Parathyroid adenoma (tissue), 2 donors: ENCODE measurements around the gene YTHDF2.
"Not testable (repeated sequence)": the region's sequence is repeated elsewhere in the genome, so short reads cannot be mapped to it uniquely, and the experiment has no call there.

Source experiments
- H2AFZ ChIP-seq: fragments of 300-600 bp; sonication (generic); one replicate; pipeline ENCODE4 v1.7.0; 2017; ENCODE audit warnings: antibody characterized with exemption, mild to moderate bottlenecking
- H3K27ac ChIP-seq: fragments of 300-600 bp; sonication (generic); one replicate; pipeline ENCODE4 v1.7.0; 2017
- H3K27me3 ChIP-seq: fragments of 300-600 bp; sonication (generic); one replicate; pipeline ENCODE4 v1.7.0; 2017; ENCODE audit warnings: low read length; ENCODE audit not compliant: control insufficient read depth, insufficient read depth
- H3K36me3 ChIP-seq: fragments of 300-600 bp; sonication (generic); one replicate; pipeline ENCODE4 v1.7.0; 2017; ENCODE audit warnings: low read length; ENCODE audit not compliant: control insufficient read depth, insufficient read depth
- H3K4me1 ChIP-seq: fragments of 300-600 bp; sonication (generic); one replicate; pipeline ENCODE4 v1.7.0; 2017; ENCODE audit warnings: control low read depth
- H3K4me2 ChIP-seq: fragments of 300-600 bp; sonication (generic); one replicate; pipeline ENCODE4 v1.7.0; 2017; ENCODE audit warnings: low read length
- H3K4me3 ChIP-seq: fragments of 300-600 bp; sonication (generic); one replicate; pipeline ENCODE4 v1.7.0; 2017; ENCODE audit warnings: low read depth, low read length
- H3K79me2 ChIP-seq: fragments of 300-600 bp; sonication (generic); one replicate; pipeline ENCODE4 v1.7.0; 2017; ENCODE audit warnings: control low read depth
- H3K9ac ChIP-seq: fragments of 300-600 bp; sonication (generic); one replicate; pipeline ENCODE4 v1.7.0; 2017; ENCODE audit warnings: mild to moderate bottlenecking
- H3K9me3 ChIP-seq: fragments of 300-600 bp; sonication (generic); one replicate; pipeline ENCODE4 v1.7.0; 2017; ENCODE audit warnings: low read length; ENCODE audit not compliant: control insufficient read depth
- TF ChIP-seq, protein P1 (sequence below): fragments of 300-600 bp; sonication (generic); IDR thresholded peaks from one replicate; pipeline ENCODE4 v1.7.0; 2017; ENCODE audit warnings: antibody characterized with exemption, mild to moderate bottlenecking
- donor health status: primary hyperparathyroidism.

Gene YTHDF2

DNA sequence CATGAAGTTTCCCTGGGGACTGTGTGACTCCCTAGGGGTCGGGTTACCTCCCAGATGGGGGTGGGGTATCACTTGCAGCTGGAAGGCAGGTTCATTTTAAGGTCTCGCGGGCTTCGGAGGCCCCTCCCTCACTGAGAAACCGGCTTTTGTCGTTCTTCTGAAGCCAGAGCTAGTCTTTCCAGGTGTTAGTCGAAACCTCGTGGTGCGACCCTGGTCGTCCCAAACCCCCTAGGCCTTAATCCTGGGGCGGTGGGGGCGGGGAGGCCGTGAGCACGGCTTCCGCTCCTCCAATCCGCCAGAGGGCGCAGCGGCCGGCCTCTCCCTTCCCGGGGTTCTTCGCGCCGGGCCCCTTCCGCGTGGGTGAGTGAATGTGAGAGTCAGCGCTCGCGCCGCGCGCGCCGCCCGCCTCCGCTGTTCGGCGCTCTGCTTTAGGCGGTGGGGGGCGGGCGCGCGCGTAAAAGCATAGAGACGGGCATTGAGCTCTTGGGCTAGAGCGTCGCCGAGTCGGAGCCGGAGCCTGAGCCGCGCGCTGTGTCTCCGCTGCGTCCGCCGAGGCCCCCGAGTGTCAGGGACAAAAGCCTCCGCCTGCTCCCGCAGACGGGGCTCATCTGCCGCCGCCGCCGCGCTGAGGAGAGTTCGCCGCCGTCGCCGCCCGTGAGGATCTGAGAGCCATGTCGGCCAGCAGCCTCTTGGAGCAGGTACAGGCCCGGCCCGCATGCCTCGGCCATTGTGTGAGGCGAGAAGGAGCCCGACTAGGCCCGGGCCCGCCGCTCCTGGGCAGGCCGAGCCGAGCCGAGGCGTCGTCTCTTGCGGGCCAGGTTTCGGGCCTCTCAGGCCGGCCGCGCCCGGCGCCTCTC is at the start of gene YTHDF2:
TSS of gene YTHDF2 (plus strand) at position 491 of the 857 bp plus-strand sequence. CDS start at position 672, 181 bp downstream.
- Histone ChIP-seq H3K27me3 (no peaks in the 10 kb centered on the region), H3K36me3 (no peaks in the 10 kb centered on the region), H3K4me1 (peaks cover 4% of the 10 kb centered on the region), H3K9me3 (no peaks in the 10 kb centered on the region), H3K4me2 (peak within 1 kb of the TSS; percentile 90), H3K27ac (peak within 1 kb of the TSS; percentile 88), H3K79me2 (peaks cover 23% of the 10 kb centered on the region), H3K9ac (peak within 1 kb of the TSS; percentile 84), H2AFZ (peak within 1 kb of the TSS; percentile 96), H3K4me3 (peak within 1 kb of the TSS; percentile 85)
- TF ChIP-seq, protein P1, sequence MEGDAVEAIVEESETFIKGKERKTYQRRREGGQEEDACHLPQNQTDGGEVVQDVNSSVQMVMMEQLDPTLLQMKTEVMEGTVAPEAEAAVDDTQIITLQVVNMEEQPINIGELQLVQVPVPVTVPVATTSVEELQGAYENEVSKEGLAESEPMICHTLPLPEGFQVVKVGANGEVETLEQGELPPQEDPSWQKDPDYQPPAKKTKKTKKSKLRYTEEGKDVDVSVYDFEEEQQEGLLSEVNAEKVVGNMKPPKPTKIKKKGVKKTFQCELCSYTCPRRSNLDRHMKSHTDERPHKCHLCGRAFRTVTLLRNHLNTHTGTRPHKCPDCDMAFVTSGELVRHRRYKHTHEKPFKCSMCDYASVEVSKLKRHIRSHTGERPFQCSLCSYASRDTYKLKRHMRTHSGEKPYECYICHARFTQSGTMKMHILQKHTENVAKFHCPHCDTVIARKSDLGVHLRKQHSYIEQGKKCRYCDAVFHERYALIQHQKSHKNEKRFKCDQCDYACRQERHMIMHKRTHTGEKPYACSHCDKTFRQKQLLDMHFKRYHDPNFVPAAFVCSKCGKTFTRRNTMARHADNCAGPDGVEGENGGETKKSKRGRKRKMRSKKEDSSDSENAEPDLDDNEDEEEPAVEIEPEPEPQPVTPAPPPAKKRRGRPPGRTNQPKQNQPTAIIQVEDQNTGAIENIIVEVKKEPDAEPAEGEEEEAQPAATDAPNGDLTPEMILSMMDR: peak; percentile 89

DNA sequence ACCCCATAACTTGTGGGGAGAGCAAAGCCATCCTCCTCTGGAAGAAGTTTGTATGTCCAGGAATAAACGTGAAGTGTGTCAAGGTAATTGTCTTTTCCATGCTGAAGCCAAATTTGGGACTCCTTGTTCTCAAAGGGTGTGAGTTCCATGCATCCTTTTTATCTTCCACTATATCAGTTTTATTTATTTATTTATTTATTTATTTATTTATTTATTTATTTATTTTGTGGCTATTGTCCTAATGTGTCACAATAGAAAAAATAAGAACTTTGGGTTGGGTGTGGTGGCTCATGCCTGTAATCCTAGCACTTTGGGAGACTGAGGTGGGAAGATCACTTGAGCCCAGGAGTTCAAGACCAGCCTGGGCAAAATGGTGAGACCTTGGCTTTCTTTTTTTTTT is 45.1 kb upstream of the YTHDF2 start:
- H3K79me2 ChIP-seq, H3K9ac ChIP-seq, H3K4me3 ChIP-seq, H3K4me1 ChIP-seq, H3K36me3 ChIP-seq, H3K4me2 ChIP-seq, H3K9me3 ChIP-seq, H3K27ac ChIP-seq, H3K27me3 ChIP-seq, H2AFZ ChIP-seq: not testable (repeated sequence)

DNA sequence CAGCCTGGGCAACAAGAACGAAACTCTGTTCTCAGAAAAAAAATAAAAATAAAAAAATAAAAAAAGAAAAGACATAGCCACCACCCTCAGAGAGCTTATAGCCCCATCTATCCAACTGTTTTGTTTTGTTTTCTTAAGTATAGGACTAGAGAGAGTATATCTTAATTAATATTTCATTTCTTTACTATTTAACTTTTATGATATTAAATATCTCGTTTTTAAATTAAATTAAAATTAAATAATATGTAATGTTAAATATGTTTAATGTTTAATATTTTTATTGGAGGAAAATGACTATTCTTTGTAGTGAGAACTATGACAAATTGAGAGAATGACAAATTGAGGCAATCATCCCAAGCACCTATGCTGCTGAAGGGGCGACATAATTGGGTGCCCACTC is 33.1 kb upstream of the YTHDF2 start:
- H2AFZ ChIP-seq: no peak overlapping the region
- no peak overlapping the region for H3K9ac ChIP-seq
- no peak overlapping the region for H3K4me2 ChIP-seq
- TF ChIP-seq, protein P1: no peak
- no peaks in the 10 kb centered on the region for H3K79me2 ChIP-seq
- no peaks in the 10 kb centered on the region for H3K27me3 ChIP-seq
- H3K9me3 ChIP-seq: no peaks in the 10 kb centered on the region
- no peak overlapping the region for H3K4me3 ChIP-seq
- H3K4me1 ChIP-seq: no peaks in the 10 kb centered on the region
- H3K36me3 ChIP-seq: no peaks in the 10 kb centered on the region
- no peak overlapping the region for H3K27ac ChIP-seq

DNA sequence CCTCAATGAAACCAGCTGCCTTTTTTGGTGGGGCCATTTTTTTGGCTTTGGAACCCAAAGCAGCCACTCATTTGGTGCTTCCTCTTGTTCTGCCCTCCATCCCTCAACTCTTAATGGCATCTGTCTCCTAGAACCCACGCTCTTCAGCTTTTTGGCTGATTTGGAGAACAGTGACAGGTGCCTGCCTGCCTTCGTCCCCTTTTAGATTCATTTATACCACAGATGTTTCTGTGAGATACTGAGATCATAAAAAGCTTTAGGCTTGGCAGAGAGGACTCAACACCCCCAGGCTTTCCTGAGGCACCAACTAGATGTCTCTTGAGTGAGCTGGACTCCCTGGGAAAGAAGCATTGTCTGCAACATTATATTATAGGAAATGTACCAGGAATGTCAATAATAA is 20.4 kb upstream of the YTHDF2 start:
- H3K79me2 ChIP-seq: no peaks in the 10 kb centered on the region
- H3K4me2 ChIP-seq: no peak overlapping the region
- TF ChIP-seq, protein P1: no peak
- no peaks in the 10 kb centered on the region for H3K9me3 ChIP-seq
- no peak overlapping the region for H3K27ac ChIP-seq
- no peaks in the 10 kb centered on the region for H3K4me1 ChIP-seq
- no peak overlapping the region for H2AFZ ChIP-seq
- no peak overlapping the region for H3K4me3 ChIP-seq
- H3K27me3 ChIP-seq: no peaks in the 10 kb centered on the region
- no peak overlapping the region for H3K9ac ChIP-seq
- no peaks in the 10 kb centered on the region for H3K36me3 ChIP-seq

DNA sequence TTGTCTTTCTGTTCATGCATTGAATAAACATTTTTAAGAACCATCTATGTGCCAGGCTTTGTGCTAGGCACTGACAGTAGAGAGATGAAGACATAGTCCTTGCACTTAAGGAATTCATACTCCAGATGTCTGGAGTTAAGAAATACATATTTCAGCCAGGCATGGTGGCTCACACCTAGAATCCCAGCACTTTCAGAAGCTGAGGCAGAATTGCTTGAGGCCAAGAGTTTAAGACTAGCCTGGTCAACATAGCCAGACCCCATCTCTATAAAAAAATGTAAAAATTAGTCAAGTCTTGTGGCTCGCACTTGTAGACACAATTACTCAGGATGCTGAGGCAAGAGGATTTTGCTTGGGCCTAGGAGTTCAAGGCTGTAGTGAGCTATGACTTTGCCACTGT is 18.6 kb upstream of the YTHDF2 start:
- no peak overlapping the region for H2AFZ ChIP-seq
- no peaks in the 10 kb centered on the region for H3K79me2 ChIP-seq
- no peak overlapping the region for H3K4me2 ChIP-seq
- no peak overlapping the region for H3K9ac ChIP-seq
- H3K36me3 ChIP-seq: no peaks in the 10 kb centered on the region
- TF ChIP-seq, protein P1: no peak
- no peak overlapping the region for H3K4me3 ChIP-seq
- H3K27ac ChIP-seq: no peak overlapping the region
- no peaks in the 10 kb centered on the region for H3K27me3 ChIP-seq
- H3K9me3 ChIP-seq: no peaks in the 10 kb centered on the region
- H3K4me1 ChIP-seq: no peaks in the 10 kb centered on the region
